Stimulated activated CD8-positive, alpha-beta memory T cell treated with anti-CD3 and anti-CD28 coated beads, Interleukin-7, amount 100 ng/mL, for 48 hours (primary cell): ENCODE measurements around the gene ABHD13.
"Not testable (repeated sequence)": the region's sequence is repeated elsewhere in the genome, so short reads cannot be mapped to it uniquely, and the experiment has no call there.

Experiments
- DNase-seq, 2 donors: peaks; one replicate each; pipeline ENCODE4 v3.0.0-alpha.2; 2020; ENCODE audit warnings: low read depth in 1 of 2; ENCODE audit errors: extremely low read depth in 1 of 2

ABHD13 gene

GRCh38 chr13:108218044-108218974 lies at the start of gene ABHD13:
Gene ABHD13 (plus strand): TSS chr13:108218392. CDS start chr13:108229219, 10,827 bp downstream.
- peak; percentile 80 to 84 for DNase-seq

GRCh38 chr13:108168929-108169328 lies 49.3 kb upstream of the ABHD13 start:
- DNase-seq: no peak

GRCh38 chr13:108176685-108177274 lies 41.4 kb upstream of the ABHD13 start:
- DNase-seq: peak in 1 of 2 donors; percentile 25

GRCh38 chr13:108178078-108178477 lies 40.1 kb upstream of the ABHD13 start:
- no peak for DNase-seq

- DNase-seq: no peak
Measured at GRCh38 chr13:108182652-108183051, 35.5 kb upstream of the ABHD13 start.

GRCh38 chr13:108185223-108185622 lies 33.0 kb upstream of the ABHD13 start:
- no peak for DNase-seq

GRCh38 chr13:108188260-108188659 lies 29.9 kb upstream of the ABHD13 start:
- DNase-seq: no peak

GRCh38 chr13:108190897-108191296 lies 27.3 kb upstream of the ABHD13 start:
- DNase-seq: no peak

GRCh38 chr13:108193806-108194205 lies 24.4 kb upstream of the ABHD13 start:
- no peak for DNase-seq

- DNase-seq: no peak
Measured at GRCh38 chr13:108194435-108194936, 23.7 kb upstream of the ABHD13 start.

GRCh38 chr13:108195146-108195545 lies 23.0 kb upstream of the ABHD13 start:
- no peak for DNase-seq

GRCh38 chr13:108195861-108196260 lies 22.3 kb upstream of the ABHD13 start:
- DNase-seq: no peak

GRCh38 chr13:108200781-108201398 lies 17.3 kb upstream of the ABHD13 start:
- no peak for DNase-seq

- DNase-seq: no peak
Measured at GRCh38 chr13:108210551-108210950, 7.6 kb upstream of the ABHD13 start.

- DNase-seq: no peak
Measured at GRCh38 chr13:108212886-108213285, 5.3 kb upstream of the ABHD13 start.

GRCh38 chr13:108213946-108214345 lies 4.2 kb upstream of the ABHD13 start:
- no peak for DNase-seq

- no peak for DNase-seq
Measured at GRCh38 chr13:108214441-108215271, 3.5 kb upstream of the ABHD13 start.

- peak; percentile 81 to 86 for DNase-seq
Measured at GRCh38 chr13:108215436-108215835, 2.8 kb upstream of the ABHD13 start, which contains the start of gene LIG4. Gene LIG4 (minus strand): TSS chr13:108215536. CDS start chr13:108211268, 4,268 bp downstream.

- not testable (repeated sequence) for DNase-seq
Measured at GRCh38 chr13:108217307-108218043, 717 bp upstream of the ABHD13 start.

- no peak for DNase-seq
Measured at GRCh38 chr13:108220041-108220440, 1.8 kb downstream of the ABHD13 start.
